Naive thymus-derived CD4-positive, alpha-beta T cell (primary cell): ENCODE measurements around the gene TCP1. TPM values are rescaled to one million over a fixed set of nuclear protein-coding genes. Genes with fewer than 3 reads are reported as not detected.

ENCODE experiments used
- ATAC-seq: fragments of 150-1000 bp; cut with Tn5 transposase; 2 replicates; pipeline ENCODE4 v1.10.0; 2021; ENCODE audit warnings: mild to moderate bottlenecking, moderate library complexity
- CTCF ChIA-PET: fragments of 350-600 bp; sonication (Branson Sonifier 250); formaldehyde crosslinking; loops from one replicate; lab custom pipeline; 2021; ENCODE audit warnings: antibody characterized with exemption; lab: Charles Lee
- POLR2A ChIA-PET: fragments of 350-600 bp; sonication (Branson Sonifier 250); formaldehyde crosslinking; loops from one replicate; lab custom pipeline; 2021; ENCODE audit warnings: antibody characterized with exemption, inconsistent platforms; lab: Charles Lee
- DNase-seq, 9 donors: peaks; one replicate each; pipeline versions ENCODE4 v3.0.0 to v3.0.0-alpha.2; 2020 to 2022; ENCODE audit warnings: mixed read lengths in 1 of 9
- H3K27ac ChIP-seq: one replicate; pipeline ENCODE4 v1.7.0; 2013; ENCODE audit warnings: mild to moderate bottlenecking, low read depth, low read length, moderate library complexity
- H3K27me3 ChIP-seq, 2 donors: one replicate each; pipeline ENCODE4 v1.7.0; 2013; ENCODE audit warnings: low read length in 2 of 2, mild to moderate bottlenecking in 2 of 2, moderate library complexity in 2 of 2; ENCODE audit not compliant: control insufficient read depth in 2 of 2, insufficient read depth in 2 of 2
- H3K36me3 ChIP-seq, 3 experiments: 1 replicate in 2 of 3; 2 replicates in 1 of 3; pipeline ENCODE4 v1.7.0; 2013; ENCODE audit warnings: low read length in 3 of 3, mild to moderate bottlenecking in 3 of 3, moderate library complexity in 1 of 3; ENCODE audit not compliant: insufficient read depth in 3 of 3, control insufficient read depth in 2 of 3
- H3K4me1 ChIP-seq, 2 donors: one replicate each; pipeline ENCODE4 v1.7.0; 2013; ENCODE audit warnings: low read length in 2 of 2, mild to moderate bottlenecking in 2 of 2, moderate library complexity in 1 of 2; ENCODE audit not compliant: control insufficient read depth in 2 of 2, insufficient read depth in 2 of 2
- H3K4me3 ChIP-seq: 2 replicates; pipeline ENCODE4 v1.7.0; 2013; ENCODE audit warnings: mild to moderate bottlenecking, low read length
- H3K9me3 ChIP-seq, 3 experiments: 1 replicate in 2 of 3; 2 replicates in 1 of 3; pipeline ENCODE4 v1.7.0; 2013; ENCODE audit warnings: low read length in 3 of 3; ENCODE audit not compliant: control insufficient read depth in 2 of 3
- H3K27ac Mint-ChIP-seq, 9 donors: one replicate each; pipeline ENCODE4 v1.8.0; 2020 to 2022; ENCODE audit warnings: mixed read lengths in 9 of 9, mild to moderate bottlenecking in 8 of 9, moderate library complexity in 5 of 9, inconsistent platforms in 2 of 9
- H3K27me3 Mint-ChIP-seq, 5 donors: one replicate each; pipeline ENCODE4 v1.8.0; 2021 to 2022; ENCODE audit warnings: mixed read lengths in 5 of 5, mild to moderate bottlenecking in 1 of 5
- H3K36me3 Mint-ChIP-seq, 5 donors: one replicate each; pipeline ENCODE4 v1.8.0; 2020 to 2022; ENCODE audit warnings: mixed read lengths in 5 of 5, mild to moderate bottlenecking in 3 of 5, inconsistent platforms in 1 of 5
- H3K4me1 Mint-ChIP-seq, 7 donors: one replicate each; pipeline ENCODE4 v1.8.0; 2020 to 2022; ENCODE audit warnings: mixed read lengths in 7 of 7, mild to moderate bottlenecking in 3 of 7, inconsistent platforms in 1 of 7
- H3K4me3 Mint-ChIP-seq, 10 donors: one replicate each; pipeline ENCODE4 v1.8.0; 2020 to 2022; ENCODE audit warnings: mild to moderate bottlenecking in 10 of 10, mixed read lengths in 10 of 10, moderate library complexity in 6 of 10, inconsistent platforms in 2 of 10
- H3K9me3 Mint-ChIP-seq, 11 donors: one replicate each; pipeline ENCODE4 v1.8.0; 2020 to 2022; ENCODE audit warnings: mixed read lengths in 11 of 11, mild to moderate bottlenecking in 4 of 11, inconsistent platforms in 1 of 11, moderate library complexity in 1 of 11
- intact Hi-C, 2 donors: fragments of 100-400 bp; cut with micrococcal nuclease; formaldehyde crosslinking; loops; one replicate each; pipeline ENCODE4 v1.15.1; 2023
- polyA plus RNA-seq, 2 donors: library from polyadenylated mRNA; unstranded; fragments of 300-500 nt; fragmentation: Illumina TruSeq; gene quantifications; one replicate each; pipeline ENCODE4 v1.2.3, GENCODE V29; 2021
- total RNA-seq, 6 experiments: library from RNA in 5 of 6; stranded (reverse) in 5 of 6; gene quantifications; 1 replicate in 5 of 6; 2 replicates in 1 of 6; pipeline ENCODE4 v1.2.3 and lab custom pipeline; 2021 to 2026

Gene TCP1
- total and polyA plus RNA-seq, 7 experiments from 2014 or later: 63.3 to 225 (median 150) TPM

- no peak overlapping the region for H3K27ac ChIP-seq
- Mint-ChIP-seq H3K27me3 (no peaks in the 10 kb centered on the region), H3K36me3 (peaks cover 10 to 54% (median 29%) of the 10 kb centered on the region in 5 donors), H3K4me1 (peaks cover 7 to 20% (median 8%) of the 10 kb centered on the region in 7 donors), H3K9me3 (no peaks in the 10 kb centered on the region), H3K4me3 (no peak overlapping the region), H3K27ac (peak overlapping the region in 5 of 9 donors; percentile 12 to 79 (median 45))
- no peak for DNase-seq
- no peaks in the 10 kb centered on the region for H3K9me3 ChIP-seq
- no peak for ATAC-seq
- H3K36me3 ChIP-seq: peaks cover 19 to 81% (median 22%) of the 10 kb centered on the region in 3 experiments
- POLR2A ChIA-PET: no interaction called here
- intact Hi-C loops: no loop called here
- CTCF ChIA-PET: no interaction called here
- peaks cover 0 to 2% of the 10 kb centered on the region in 2 donors for H3K4me1 ChIP-seq
- H3K27me3 ChIP-seq: no peaks in the 10 kb centered on the region
- no peak overlapping the region for H3K4me3 ChIP-seq
Measured at GRCh38 chr6:159777240-159777904, 12.0 kb downstream of the TCP1 start.

- Histone ChIP-seq H3K9me3 (no peaks in the 10 kb centered on the region), H3K27me3 (no peaks in the 10 kb centered on the region), H3K4me3 (no peak overlapping the region), H3K4me1 (no peaks in the 10 kb centered on the region), H3K27ac (no peak overlapping the region), H3K36me3 (peaks cover 0 to 67% (median 10%) of the 10 kb centered on the region in 3 experiments)
- ChIA-PET CTCF (no interaction called here), POLR2A (interaction anchor here (0.9 to 1.4 kb wide), 3 partner anchors 11 to 18 kb away, joined by 4 to 5 read pairs (median 4); partner anchors contain the start of genes ACAT2, MRPL18 and TCP1)
- H3K36me3 Mint-ChIP-seq: peaks cover 17 to 65% (median 41%) of the 10 kb centered on the region in 5 donors
- H3K27ac Mint-ChIP-seq: no peak overlapping the region
- peaks cover 0 to 11% (median 0%) of the 10 kb centered on the region in 7 donors for H3K4me1 Mint-ChIP-seq
- ATAC-seq (no peak), DNase-seq (no peak)
- H3K4me3 Mint-ChIP-seq: no peak overlapping the region
- intact Hi-C loops: no loop called here
- no peaks in the 10 kb centered on the region for H3K27me3 Mint-ChIP-seq
- peaks cover 0 to 11% (median 0%) of the 10 kb centered on the region in 11 donors for H3K9me3 Mint-ChIP-seq
Measured at GRCh38 chr6:159772196-159772595, 17.2 kb downstream of the TCP1 start.

GRCh38 chr6:159769470-159769869 is 19.9 kb downstream of the TCP1 start:
- Mint-ChIP-seq H3K27ac (no peak overlapping the region), H3K36me3 (peaks cover 13 to 68% (median 45%) of the 10 kb centered on the region in 5 donors), H3K4me3 (no peak overlapping the region), H3K27me3 (no peaks in the 10 kb centered on the region), H3K9me3 (peaks cover 0 to 11% (median 0%) of the 10 kb centered on the region in 11 donors), H3K4me1 (peaks cover 4 to 22% (median 5%) of the 10 kb centered on the region in 7 donors)
- Histone ChIP-seq H3K27ac (no peak overlapping the region), H3K4me3 (no peak overlapping the region), H3K27me3 (no peaks in the 10 kb centered on the region), H3K9me3 (no peaks in the 10 kb centered on the region), H3K4me1 (no peaks in the 10 kb centered on the region), H3K36me3 (peaks cover 0 to 57% (median 12%) of the 10 kb centered on the region in 3 experiments)
- DNase-seq (no peak), ATAC-seq (no peak)
- POLR2A ChIA-PET: interaction anchor here (1.2 to 2.0 kb wide), 5 partner anchors 10 to 43 kb away, joined by 3 to 7 read pairs (median 4); partner anchors contain the start of gene MRPL18
- CTCF ChIA-PET: no interaction called here
- intact Hi-C loops: no loop called here

GRCh38 chr6:159766906-159767305 is 22.5 kb downstream of the TCP1 start:
- Histone ChIP-seq H3K36me3 (peaks cover 0 to 57% (median 12%) of the 10 kb centered on the region in 3 experiments), H3K4me1 (peaks cover 6 to 9% of the 10 kb centered on the region in 2 donors), H3K4me3 (no peak overlapping the region), H3K27ac (no peak overlapping the region), H3K9me3 (no peaks in the 10 kb centered on the region), H3K27me3 (no peaks in the 10 kb centered on the region)
- intact Hi-C loops: no loop called here
- DNase-seq: no peak
- peak overlapping the region in 1 of 9 donors; percentile 55 for H3K27ac Mint-ChIP-seq
- ChIA-PET CTCF (interaction anchor here (1.0 kb wide), 1 partner anchor 23 kb away, joined by 3 read pairs; the partner anchor contains the start of genes MRPL18 and TCP1), POLR2A (interaction anchor here (8.3 kb wide), 1 partner anchor 22 kb away, joined by 101 read pairs; the partner anchor contains the start of genes MRPL18 and TCP1)
- H3K36me3 Mint-ChIP-seq: peaks cover 13 to 58% (median 41%) of the 10 kb centered on the region in 5 donors
- no peaks in the 10 kb centered on the region for H3K27me3 Mint-ChIP-seq
- no peak overlapping the region for H3K4me3 Mint-ChIP-seq
- ATAC-seq: no peak
- H3K9me3 Mint-ChIP-seq: peaks cover 0 to 11% (median 0%) of the 10 kb centered on the region in 11 donors
- peaks cover 11 to 29% (median 14%) of the 10 kb centered on the region in 7 donors for H3K4me1 Mint-ChIP-seq

- peak; percentile 14 for ATAC-seq
Measured at GRCh38 chr6:159762681-159763293, 26.6 kb downstream of the TCP1 start.

More at GRCh38 chr6:159762681-159763293, 26.6 kb downstream of the TCP1 start:
- Mint-ChIP-seq H3K4me1 (peaks cover 23 to 48% (median 34%) of the 10 kb centered on the region in 7 donors), H3K4me3 (peak overlapping the region; percentile 84 to 97 (median 94)), H3K27ac (peak overlapping the region; percentile 93 to 99 (median 97)), H3K9me3 (no peaks in the 10 kb centered on the region), H3K36me3 (peaks cover 4 to 29% (median 18%) of the 10 kb centered on the region in 5 donors), H3K27me3 (no peaks in the 10 kb centered on the region)
- peak overlapping the region; percentile 98 for H3K27ac ChIP-seq
- CTCF ChIA-PET: no interaction called here
- peaks cover 0 to 38% (median 7%) of the 10 kb centered on the region in 3 experiments for H3K36me3 ChIP-seq
- no peaks in the 10 kb centered on the region for H3K27me3 ChIP-seq
- H3K9me3 ChIP-seq: no peaks in the 10 kb centered on the region
- intact Hi-C loops: loop anchor here (1.0 to 5.0 kb wide), 5 partner anchors 27 to 1595 kb away; partner anchors contain the start of genes SOD2 (in 2 of the 2), TCP1 (in 2 of the 2), WTAP (in 2 of the 2) and GTF2H5 (in 1 of the 2)
- H3K4me1 ChIP-seq: peaks cover 6 to 15% of the 10 kb centered on the region in 2 donors
- peak in 3 of 9 donors; percentile 11 to 50 (median 50) for DNase-seq
- POLR2A ChIA-PET: interaction anchor here (0.8 to 8.3 kb wide), 7 partner anchors 19 to 70 kb away, joined by 3 to 101 read pairs (median 13); partner anchors contain the start of genes MRPL18, SOD2, TCP1 and WTAP
- peak overlapping the region; percentile 99 for H3K4me3 ChIP-seq
